GM21526 (cell line): ENCODE data around the gene PAX3.

Experiments used
- ATAC-seq: cut with Tn5 transposase; IDR thresholded peaks from one replicate; pipeline ENCODE4 v1.9.1; 2021; ENCODE audit warnings: moderate library complexity; ENCODE audit not compliant: unreplicated experiment, low FRiP score

Gene PAX3

DNA sequence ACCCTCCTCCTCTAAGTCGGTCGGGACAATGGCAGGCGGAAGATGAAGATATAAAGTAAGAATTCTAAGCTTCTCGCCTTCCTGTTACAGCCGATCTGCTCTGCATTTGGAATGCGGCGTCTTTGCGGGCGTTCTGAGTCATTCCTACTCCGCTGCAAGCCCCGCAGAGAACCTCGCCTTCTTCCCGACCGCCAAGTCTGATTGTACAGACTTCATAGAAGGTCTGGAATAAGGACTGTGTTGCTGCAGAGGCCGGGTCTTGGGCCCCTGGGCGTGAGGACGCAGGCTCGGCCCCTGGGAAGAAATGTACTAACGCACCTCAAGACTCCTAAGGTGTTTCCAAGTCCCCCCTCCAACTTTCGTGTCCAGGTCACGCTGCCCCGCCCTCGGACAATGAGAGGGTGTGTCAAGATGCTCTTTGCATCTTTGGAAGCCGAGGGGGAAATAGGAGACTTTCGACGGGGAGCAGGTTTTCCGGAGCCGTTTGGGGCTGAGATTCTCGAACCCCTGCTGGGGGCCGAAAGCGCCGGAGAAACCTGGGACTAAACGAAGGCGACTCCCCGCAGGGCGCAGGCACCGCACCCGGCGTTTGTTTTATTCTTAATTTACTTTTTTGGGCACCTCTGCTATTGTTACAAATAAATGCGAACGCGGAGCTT lies 12.7 kb upstream of the PAX3 start:
- no peak for ATAC-seq

DNA sequence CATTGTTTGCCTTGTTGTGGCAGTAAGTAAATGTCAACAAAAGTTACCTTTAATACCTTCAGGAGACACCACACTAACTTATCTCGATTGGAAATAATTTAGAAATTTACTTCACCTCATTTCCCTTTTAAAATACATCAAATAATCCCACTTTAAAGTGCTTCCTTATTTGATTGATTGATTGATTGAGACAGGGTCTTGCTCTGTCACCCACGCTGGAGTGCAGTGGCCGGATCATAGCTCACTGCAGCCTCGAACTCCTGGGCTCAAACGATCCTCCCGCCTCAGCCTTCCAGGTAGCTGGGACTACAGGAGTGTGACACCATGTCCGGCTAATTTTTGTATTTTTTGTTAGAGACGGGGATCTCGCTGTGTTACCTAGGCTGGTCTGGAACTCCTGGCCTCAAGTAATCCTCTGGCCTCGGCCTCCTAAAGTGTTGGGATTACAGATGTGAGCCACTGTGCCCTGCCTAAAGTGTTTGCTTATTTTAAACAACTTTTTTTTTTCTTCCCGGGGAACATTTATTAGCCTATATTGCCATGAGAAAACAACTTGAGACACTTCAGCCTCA lies 12.0 kb upstream of the PAX3 start:
- no peak for ATAC-seq

DNA sequence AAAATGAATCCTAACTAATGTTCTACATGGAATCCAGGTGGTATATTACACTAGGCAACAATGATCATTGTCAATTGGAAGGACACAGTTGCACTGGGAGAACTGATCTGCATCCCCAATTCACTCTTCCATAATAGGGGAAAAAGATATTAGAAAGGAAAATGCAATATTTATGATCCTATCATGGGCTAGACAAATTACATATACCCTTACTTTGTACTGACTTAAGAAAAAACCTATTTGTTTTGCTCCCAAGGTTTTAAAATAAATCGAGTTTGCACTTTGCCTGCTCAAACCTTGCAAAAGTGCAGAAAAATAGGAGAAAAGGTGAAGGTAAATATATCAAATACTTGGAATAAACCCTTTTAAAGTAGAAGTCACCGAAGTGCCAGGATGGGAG lies 11.0 kb upstream of the PAX3 start:
- ATAC-seq: no peak

DNA sequence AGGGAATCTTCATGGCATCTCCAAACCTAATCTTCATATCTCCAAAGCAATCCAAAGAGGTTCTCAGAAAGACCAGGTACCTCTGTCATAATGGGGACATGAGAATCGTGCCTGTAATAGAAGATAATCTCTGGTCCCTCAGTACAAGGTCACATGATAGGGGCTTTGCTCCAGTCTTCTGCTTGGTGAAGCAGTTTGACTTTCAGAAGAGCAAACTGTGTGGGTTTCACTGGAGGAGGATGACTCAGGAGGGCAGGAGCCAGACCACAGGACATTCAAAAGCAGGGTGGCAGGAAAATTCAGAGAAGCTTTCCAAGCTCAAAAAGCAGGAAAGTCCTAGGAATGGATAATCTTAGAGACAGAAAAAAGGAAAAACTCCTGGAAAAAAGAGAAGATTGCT lies 10.6 kb upstream of the PAX3 start:
- no peak for ATAC-seq

DNA sequence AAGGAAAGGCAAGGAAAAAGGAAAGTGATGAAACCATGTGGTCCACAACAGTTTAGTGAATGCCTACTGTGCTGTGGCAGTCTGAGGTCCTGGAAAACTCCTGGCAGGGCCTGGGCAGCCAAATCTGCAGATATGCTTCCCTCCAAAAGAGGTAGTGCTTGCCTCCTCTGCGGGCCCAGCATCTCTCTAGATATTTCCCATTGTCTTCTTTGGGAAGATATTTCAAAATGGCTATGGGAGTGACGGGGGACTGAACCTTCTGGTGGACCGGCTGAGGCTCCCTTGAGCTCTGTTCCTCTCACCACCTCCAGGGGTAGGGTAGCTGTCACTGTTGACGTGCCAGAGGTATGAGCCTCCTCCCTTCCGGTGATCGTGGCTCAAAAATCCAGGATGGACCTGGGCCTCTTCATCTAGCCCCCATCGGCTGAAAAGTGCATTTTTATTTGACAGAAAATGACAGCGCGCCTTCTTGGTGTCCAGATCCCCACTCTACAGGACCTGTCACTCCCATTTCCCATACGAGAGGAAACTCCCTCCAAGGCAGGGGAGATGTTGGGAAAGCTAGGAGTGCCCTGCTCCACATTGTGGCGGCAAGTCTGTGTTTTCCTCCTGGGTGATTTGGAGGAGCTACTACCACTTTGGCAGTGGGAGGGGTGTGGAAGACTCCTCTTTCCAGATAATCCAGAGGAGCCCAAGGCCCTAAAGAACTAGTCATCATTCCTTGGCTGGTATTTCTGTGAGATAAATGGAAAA lies 9.4 kb upstream of the PAX3 start:
- ATAC-seq: no peak

DNA sequence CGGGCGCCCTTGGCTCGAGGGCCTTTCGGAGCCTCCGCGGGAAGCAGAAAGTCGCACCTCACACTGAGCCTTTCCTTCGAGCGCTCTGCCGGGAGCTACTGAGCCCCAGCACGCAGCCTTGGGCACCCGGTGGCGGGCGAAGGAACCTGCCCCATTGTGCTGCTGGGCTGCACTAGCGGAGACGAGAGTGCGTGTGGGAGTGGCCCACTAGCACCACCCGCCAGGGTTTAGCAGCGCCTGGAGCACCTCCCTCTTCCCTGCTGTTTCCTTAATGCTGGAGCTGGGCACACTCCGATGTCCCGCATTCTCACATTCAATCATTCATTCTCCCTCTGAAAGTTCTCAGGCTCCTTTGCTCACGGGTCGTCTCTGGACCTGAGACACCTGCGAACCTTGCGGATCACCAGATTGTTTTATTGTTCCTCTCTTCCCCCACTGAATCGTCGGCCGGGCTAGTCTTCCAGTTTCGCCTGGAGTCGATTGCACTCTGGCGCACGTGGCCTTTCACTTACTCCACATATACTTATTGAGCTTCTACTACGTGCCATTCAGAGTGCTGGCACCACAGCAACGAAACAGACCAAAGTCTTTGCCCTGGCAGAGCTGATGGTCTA lies 8.5 kb upstream of the PAX3 start:
- no peak for ATAC-seq

DNA sequence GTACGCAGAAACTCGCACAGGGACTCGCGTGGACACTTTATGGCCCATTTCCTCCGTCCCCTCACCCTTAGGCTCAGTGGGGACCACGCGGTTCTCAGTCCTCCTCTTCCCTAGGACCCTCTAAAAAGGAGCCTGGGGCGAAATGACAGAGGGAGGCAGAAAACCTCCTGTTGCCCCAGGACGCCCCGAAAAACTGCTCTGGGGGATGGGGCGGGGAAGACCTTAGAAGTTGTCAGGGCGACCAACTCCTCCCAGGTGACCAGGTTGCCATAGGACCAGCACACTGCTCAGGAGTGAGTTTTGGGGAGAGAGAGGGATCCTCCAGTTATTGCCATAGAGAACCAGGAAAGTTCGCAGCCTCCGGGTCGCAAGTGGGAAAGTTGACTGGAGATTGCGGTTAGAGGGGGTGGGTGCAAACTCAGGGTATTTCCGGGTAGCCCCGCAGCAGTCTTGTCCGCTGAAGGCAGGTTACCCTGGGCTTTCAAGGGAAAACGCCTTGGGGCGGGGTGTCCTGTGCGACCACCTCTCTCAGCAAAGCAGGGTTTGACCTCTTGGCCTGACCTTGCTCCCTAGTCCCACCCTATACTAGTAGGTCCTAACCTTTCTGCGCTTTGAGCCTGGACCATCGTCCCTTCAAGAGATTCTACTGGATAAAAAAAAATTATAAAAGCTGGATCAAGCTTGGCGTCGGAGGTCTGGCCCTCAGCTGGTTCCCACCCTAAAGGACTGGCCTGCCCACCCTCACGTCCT lies 7.8 kb upstream of the PAX3 start:
- no peak for ATAC-seq

DNA sequence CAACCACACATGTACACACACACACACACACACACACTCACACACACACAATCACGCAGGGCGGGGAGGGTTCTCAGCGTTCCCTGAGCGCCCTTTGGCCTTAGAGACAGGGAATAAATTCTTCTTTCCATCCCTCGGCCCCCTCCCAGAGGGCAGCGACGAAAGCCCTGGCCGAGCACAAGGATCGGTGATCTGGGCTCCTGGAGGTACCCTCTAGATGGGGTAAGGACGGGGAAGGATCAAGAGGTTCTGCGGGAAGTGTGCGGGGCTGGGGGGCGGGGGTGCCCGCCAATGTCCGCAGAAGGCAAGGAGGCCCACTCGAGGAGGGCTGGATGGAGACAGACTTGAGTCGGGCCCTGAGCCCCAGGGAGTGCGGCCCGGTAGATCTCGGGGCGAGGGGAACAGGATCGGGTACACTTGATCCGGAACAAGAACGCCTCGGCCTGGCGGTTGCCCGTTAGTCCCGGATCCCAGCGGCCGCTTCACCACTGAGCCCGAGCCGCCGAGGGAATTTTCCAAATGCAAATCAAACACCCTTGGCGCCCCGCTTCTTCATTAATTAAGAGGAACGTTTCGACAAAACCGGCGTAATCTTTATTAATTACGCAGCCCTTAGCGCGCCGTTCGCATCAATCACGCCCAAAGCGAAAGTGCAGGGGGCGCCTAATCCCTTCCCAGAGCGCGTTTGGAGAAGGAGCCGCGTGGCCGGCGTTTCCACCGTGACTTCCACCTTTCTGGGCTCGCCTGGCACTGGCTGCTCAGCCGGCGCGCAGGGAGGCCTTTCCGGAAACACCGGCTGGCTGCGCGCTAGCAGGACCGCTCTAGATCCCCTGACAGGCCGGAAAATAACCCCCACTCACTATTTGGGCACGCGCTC lies 7.0 kb upstream of the PAX3 start:
- ATAC-seq: no peak

DNA sequence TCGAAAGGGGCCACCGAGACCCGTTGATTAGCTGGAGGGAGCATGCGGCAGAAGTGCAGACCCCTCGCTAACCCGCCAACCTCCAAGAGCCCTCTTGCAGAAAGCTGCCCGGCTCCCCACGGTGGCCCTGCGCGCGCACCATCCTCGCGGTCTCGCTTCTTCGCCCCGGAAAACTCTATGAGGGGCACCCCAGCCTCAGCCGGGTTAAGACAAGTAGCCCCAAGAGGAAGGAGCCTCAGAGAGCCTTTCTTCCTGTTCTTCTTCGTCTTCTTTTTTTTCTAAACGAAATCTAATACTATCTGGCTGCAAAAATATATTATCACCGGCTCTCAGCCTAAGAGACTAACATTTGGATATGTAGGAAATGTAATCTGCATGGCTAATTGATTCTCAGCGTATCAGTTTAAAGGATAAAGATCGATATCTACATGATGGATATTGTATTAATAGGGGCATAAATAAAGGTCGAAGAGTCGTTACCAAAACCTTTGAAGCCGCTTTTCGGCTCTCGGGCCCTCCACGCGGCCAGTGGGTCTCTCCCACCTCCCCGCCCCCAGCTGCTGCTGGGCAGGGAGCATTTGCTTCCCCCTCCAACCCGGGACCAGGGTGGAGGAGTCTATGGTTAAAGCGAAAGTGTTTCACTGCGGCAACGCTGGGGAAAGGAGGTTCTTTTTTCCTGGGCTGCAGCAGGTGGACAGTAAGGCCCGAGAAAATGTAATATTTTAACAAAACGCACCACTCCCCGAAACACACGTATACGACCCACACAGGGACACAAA lies 6.1 kb upstream of the PAX3 start:
- ATAC-seq: no peak

DNA sequence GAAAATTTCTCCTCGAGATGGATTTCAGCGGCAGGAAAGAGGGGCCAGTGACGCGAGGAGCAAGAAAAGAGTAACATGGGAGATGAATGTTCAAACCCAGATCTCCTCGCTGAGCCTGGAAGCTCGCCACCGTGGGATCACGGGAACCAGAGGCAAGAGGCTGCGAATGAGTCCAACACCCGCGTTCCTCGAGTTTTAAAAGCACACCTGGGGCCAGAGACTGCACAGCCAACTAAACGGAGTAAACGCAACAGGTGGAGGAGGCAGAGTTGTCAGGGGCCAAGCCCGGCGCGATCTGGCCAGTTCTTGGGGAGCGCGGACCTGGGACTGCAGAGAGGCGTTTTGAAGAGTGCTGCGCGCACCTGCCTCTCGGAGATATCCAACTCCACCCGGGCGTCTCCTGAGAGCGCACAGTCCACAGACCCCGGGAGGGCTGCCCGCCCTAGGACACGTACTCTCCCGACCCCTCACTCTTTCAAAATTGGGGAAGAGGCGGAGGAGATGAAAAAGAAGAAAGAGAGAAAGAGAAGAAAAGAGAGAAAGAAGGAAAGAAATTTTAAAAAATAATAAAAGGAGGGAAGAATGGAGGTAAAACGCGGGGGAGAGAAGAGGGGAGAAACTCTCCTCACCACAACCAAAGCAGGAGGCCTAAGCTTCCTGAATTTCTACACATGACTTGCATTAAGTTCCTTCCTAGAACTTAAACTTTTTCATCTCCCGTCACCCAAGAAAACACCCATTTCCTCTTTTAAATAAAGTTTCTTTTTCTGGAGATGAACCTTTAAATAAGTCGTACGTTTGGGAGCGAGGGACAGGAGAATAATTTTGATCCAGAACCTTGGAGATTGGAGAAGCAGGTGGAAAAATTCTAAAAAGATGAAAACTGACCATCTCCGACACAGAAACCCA lies 5.3 kb upstream of the PAX3 start:
- ATAC-seq: no peak

DNA sequence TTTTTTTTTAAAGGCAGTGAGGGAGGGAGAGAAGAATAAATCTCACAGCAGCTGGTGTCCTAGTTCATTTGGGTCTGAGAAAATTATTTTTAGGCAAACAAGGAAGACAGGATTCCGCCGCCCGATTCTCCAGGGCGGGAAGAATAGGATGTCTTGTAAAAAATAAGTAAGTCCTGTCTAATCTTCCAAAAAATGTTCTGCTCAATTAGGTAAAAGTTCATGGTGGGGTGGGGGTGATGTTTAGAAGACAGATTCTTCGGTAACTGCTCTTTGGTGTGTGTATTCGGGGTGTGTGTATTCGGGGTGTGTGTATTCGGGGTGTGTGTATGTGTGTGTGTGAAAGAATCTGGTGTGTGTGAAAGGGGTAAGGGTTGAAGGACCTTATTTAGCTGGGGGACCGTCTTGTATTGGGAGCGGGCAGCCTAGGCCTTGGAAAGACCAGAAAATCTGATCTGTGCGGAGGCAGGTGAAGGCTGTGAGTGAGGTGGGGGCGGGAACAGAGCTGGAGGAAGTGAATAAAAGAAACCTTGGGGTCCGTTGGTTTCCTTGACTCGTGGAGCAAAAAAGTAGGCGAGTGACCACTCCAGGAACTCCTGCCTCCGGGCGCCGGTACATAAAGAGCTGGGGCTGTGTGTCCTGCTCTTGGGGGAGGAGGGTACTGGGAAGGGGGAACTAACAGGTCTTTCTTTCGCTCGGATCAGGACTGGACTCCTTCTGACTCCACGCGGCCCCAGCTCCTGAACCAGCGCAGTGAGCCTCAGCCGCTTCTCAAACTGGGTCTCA lies 4.4 kb upstream of the PAX3 start:
- ATAC-seq: no peak

DNA sequence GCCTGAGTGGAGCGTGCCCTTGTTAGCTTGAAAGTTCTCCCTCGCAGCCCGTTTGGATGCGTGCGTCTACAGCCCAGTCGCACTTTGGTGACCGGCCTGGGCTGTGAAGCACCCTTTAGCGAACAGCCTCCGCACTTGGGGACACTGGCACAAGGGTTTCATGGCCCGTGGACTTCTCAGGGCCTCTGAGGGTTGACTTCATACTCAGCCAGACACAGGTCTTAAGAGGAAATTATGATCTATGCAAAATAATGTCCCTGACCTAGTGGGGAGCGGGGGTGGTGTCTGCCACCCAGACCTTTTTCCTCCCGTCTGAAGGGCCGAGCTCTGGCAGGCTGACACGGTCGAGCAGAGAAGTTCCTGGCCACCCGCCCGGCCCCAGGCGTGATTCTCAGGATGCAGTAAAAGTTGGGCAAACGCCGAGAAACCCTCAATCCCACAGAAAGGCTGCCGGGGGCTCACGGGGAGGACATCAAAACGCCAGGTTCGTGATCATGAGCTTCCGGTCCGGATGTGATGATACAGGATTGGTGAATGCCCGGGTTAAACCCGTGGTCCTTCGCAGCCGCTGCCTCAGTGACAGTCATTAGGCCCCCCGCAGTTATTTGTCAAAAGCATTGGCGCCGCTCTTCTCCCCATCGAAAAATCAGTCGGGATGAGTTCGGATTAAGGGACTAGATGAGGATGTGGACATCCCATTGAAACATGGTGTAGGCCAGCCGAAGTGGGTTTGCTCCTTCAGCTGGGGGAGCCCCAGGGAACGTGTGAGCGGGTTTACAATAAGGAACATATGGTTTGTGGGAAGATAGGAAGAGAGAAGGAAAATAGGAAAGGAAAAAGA lies 3.6 kb upstream of the PAX3 start:
- no peak for ATAC-seq

DNA sequence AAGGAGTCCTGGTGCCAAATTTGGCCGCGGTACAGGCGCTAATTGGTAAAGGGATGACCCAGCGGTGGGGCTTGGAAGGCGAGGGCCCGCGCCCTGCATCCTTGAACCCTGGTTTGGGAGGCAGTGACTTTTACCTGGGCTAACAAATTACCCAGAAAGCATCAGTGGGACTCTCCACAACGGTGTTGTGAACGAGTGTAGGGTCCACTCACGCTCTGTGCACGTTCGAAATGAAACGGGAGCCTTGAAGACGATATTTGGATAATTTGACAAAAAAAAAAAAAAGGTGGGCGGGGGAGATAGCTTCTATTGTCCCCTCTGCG lies 3.0 kb upstream of the PAX3 start:
- ATAC-seq: no peak

DNA sequence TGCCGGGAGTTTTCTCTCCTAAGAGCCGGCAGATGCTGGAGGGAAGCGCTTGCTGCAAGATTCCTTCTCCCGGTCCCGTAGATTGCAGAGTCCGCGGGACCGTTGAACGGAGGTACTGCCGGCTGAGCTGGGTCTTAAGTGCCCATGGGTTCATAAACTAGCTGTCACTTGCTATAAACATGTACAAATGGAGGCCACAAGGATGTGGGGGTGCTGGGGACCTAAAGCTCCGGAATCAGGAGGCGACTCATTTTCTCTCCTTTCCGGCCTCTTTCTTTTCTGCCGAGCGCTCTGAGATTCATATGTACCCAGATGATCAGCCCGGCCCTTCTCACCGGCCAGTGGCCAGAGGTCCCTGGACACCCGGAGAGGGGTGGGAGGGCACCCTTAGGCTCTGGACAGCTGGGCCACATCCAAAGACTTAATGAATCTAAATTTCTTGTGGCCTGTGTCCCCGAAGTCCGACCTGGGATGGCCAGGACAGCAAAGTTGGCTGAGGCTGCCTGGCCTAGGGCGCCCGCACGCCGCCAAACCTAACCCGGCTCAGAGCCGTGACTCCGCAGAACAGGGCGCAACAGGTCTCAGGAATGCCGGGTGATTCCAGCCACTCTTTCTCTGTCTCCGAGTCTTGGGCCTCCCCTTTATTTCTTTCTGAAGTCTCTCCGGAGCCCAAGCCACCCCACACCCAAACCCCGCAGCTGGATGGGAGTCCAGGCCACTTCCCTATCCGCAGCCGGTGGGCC lies 2.4 kb upstream of the PAX3 start:
- no peak for ATAC-seq

DNA sequence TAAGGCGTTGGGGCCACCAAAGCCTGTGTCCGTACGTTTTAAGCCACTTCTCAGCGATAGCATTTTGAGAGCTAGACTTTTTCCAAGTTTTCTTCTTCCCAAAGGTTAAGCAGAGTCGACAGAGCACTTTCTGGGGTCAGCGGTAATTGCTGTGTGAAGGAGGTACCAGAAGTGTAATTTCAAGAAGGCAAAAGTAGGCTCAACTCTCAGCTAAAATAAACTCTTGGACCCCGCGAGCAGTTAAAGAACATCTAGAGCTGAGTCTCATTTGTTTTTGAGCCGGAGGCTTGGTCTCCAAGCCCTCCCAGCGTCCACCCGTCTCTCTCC lies 1.9 kb upstream of the PAX3 start:
- ATAC-seq: no peak
